SU-DHL-6 (cell line): Measurements from ENCODE around the gene WDR45.

ENCODE experiments used
- H2AFZ ChIP-seq: fragments of 200-600 bp; sonication (generic); 2 replicates; pipeline ENCODE4 v1.6.1; 2014; ENCODE audit warnings: low read depth, mild to moderate bottlenecking, moderate library complexity, mixed read lengths, antibody characterized with exemption, low read length; ENCODE audit not compliant: severe bottlenecking
- H3F3A ChIP-seq: fragments of 200-600 bp; shearing (Covaris generic); 2 replicates; pipeline ENCODE4 v1.6.0; 2016; ENCODE audit warnings: antibody characterized with exemption, mild to moderate bottlenecking; ENCODE audit not compliant: insufficient read depth
- H3K27ac ChIP-seq: fragments of 200-600 bp; sonication (generic); 2 replicates; pipeline ENCODE4 v1.5.1; 2016; ENCODE audit warnings: low read depth, mild to moderate bottlenecking, low read length, moderate library complexity, mixed read lengths
- H3K27me3 ChIP-seq: fragments of 200-600 bp; sonication (generic), shearing (Covaris generic); 2 replicates; pipeline ENCODE4 v1.6.0; 2014; ENCODE audit warnings: mild to moderate bottlenecking, low read length
- H3K36me3 ChIP-seq: fragments of 200-600 bp; sonication (generic); 2 replicates; pipeline ENCODE4 v1.6.1; 2014; ENCODE audit warnings: mild to moderate bottlenecking, low read length, mixed read lengths
- H3K4me2 ChIP-seq: fragments of 300-600, 200-600 bp; shearing (Covaris generic), sonication (generic); 2 replicates; pipeline ENCODE4 v1.6.0; 2014; ENCODE audit warnings: low read length, low read depth, mild to moderate bottlenecking; ENCODE audit not compliant: poor library complexity, severe bottlenecking
- H3K4me3 ChIP-seq: fragments of 200-600 bp; sonication (generic); 2 replicates; pipeline ENCODE4 v1.5.1; 2014; ENCODE audit warnings: antibody characterized with exemption, low read length, mild to moderate bottlenecking, mixed read lengths; ENCODE audit not compliant: insufficient read depth, poor library complexity, severe bottlenecking
- H3K79me2 ChIP-seq: fragments of 200-600 bp; sonication (generic); 2 replicates; pipeline ENCODE4 v1.6.1; 2014; ENCODE audit warnings: mild to moderate bottlenecking, low read length, moderate library complexity; ENCODE audit not compliant: insufficient read depth
- H3K9ac ChIP-seq: fragments of 200-600 bp; sonication (generic); 2 replicates; pipeline ENCODE4 v1.7.0; 2014; ENCODE audit warnings: mild to moderate bottlenecking, low read length
- H3K9me2 ChIP-seq: fragments of 200-600 bp; sonication (generic); replicated peaks from 2 replicates; pipeline ENCODE4 v1.6.1; 2014; ENCODE audit warnings: low read length; ENCODE audit not compliant: insufficient read depth
- H3K9me3 ChIP-seq: fragments of 200-600 bp; sonication (generic); 2 replicates; pipeline ENCODE4 v1.6.1; 2014; ENCODE audit warnings: low read length, mixed read lengths; ENCODE audit not compliant: insufficient read depth
- H4K20me1 ChIP-seq: fragments of 200-600 bp; sonication (generic); 2 replicates; pipeline ENCODE4 v1.6.1; 2014; ENCODE audit warnings: low read depth, mild to moderate bottlenecking, antibody characterized with exemption, low read length, moderate library complexity, mixed read lengths
- CTCF ChIP-seq: fragments of 200-600 bp; sonication (generic); IDR thresholded peaks from one replicate; pipeline ENCODE4 v1.5.1; 2017; ENCODE audit warnings: antibody characterized with exemption, mild to moderate bottlenecking, low read length, moderate library complexity; ENCODE audit not compliant: insufficient read depth, poor library complexity, severe bottlenecking
- EZH2phosphoT487 ChIP-seq: fragments of 200-600 bp; sonication (generic), shearing (Covaris generic); conservative IDR thresholded peaks from 2 replicates; pipeline ENCODE4 v1.6.1; 2018; ENCODE audit warnings: mild to moderate bottlenecking, antibody characterized with exemption, low read length, moderate library complexity, mixed read lengths

The WDR45 gene

GRCh38 chrX:49111791-49112190 lies 32.1 kb upstream of the WDR45 start:
- Histone ChIP-seq H3K4me2 (no peak overlapping the region), H2AFZ (no peak overlapping the region), H3K79me2 (no peaks in the 10 kb centered on the region), H3F3A (no peaks in the 10 kb centered on the region), H3K9ac (no peak overlapping the region), H3K27me3 (no peaks in the 10 kb centered on the region), H3K36me3 (no peaks in the 10 kb centered on the region), H4K20me1 (no peaks in the 10 kb centered on the region), H3K9me3 (no peaks in the 10 kb centered on the region), H3K4me3 (no peak overlapping the region), H3K9me2 (no peaks in the 10 kb centered on the region), H3K27ac (no peak overlapping the region)
- no peak for TF ChIP-seq CTCF
- TF ChIP-seq EZH2phosphoT487: no peak

GRCh38 chrX:49110417-49110816 lies 30.7 kb upstream of the WDR45 start:
- Histone ChIP-seq H3K9me3 (no peaks in the 10 kb centered on the region), H3K79me2 (no peaks in the 10 kb centered on the region), H4K20me1 (no peaks in the 10 kb centered on the region), H3K9ac (no peak overlapping the region), H3K4me3 (no peak overlapping the region), H3K27ac (no peak overlapping the region), H2AFZ (no peak overlapping the region), H3K4me2 (no peak overlapping the region), H3K36me3 (no peaks in the 10 kb centered on the region), H3F3A (no peaks in the 10 kb centered on the region), H3K9me2 (no peaks in the 10 kb centered on the region), H3K27me3 (no peaks in the 10 kb centered on the region)
- TF ChIP-seq CTCF: no peak
- TF ChIP-seq EZH2phosphoT487: no peak

- H3K9ac ChIP-seq: no peak overlapping the region
- no peaks in the 10 kb centered on the region for H3K9me2 ChIP-seq
- no peaks in the 10 kb centered on the region for H3K36me3 ChIP-seq
- H3K27ac ChIP-seq: no peak overlapping the region
- no peaks in the 10 kb centered on the region for H3F3A ChIP-seq
- H3K4me2 ChIP-seq: no peak overlapping the region
- H4K20me1 ChIP-seq: no peaks in the 10 kb centered on the region
- H3K79me2 ChIP-seq: no peaks in the 10 kb centered on the region
- H3K4me3 ChIP-seq: no peak overlapping the region
- no peaks in the 10 kb centered on the region for H3K27me3 ChIP-seq
- H3K9me3 ChIP-seq: no peaks in the 10 kb centered on the region
- no peak for TF ChIP-seq CTCF
- no peak for TF ChIP-seq EZH2phosphoT487
- no peak overlapping the region for H2AFZ ChIP-seq
Measured at GRCh38 chrX:49108641-49109040, 29.0 kb upstream of the WDR45 start.
